ENCODE results near the gene NAA50.

- TF ChIP-seq EZH2 (IDR thresholded peaks at IDR 0.05; ENCODE audit: low read depth, unreplicated experiment): no peak
- TF ChIP-seq CTCF (conservative IDR thresholded peaks at IDR 0.05; ENCODE audit: low read depth in 2 of 2): no peak
- TF ChIP-seq, protein P1, sequence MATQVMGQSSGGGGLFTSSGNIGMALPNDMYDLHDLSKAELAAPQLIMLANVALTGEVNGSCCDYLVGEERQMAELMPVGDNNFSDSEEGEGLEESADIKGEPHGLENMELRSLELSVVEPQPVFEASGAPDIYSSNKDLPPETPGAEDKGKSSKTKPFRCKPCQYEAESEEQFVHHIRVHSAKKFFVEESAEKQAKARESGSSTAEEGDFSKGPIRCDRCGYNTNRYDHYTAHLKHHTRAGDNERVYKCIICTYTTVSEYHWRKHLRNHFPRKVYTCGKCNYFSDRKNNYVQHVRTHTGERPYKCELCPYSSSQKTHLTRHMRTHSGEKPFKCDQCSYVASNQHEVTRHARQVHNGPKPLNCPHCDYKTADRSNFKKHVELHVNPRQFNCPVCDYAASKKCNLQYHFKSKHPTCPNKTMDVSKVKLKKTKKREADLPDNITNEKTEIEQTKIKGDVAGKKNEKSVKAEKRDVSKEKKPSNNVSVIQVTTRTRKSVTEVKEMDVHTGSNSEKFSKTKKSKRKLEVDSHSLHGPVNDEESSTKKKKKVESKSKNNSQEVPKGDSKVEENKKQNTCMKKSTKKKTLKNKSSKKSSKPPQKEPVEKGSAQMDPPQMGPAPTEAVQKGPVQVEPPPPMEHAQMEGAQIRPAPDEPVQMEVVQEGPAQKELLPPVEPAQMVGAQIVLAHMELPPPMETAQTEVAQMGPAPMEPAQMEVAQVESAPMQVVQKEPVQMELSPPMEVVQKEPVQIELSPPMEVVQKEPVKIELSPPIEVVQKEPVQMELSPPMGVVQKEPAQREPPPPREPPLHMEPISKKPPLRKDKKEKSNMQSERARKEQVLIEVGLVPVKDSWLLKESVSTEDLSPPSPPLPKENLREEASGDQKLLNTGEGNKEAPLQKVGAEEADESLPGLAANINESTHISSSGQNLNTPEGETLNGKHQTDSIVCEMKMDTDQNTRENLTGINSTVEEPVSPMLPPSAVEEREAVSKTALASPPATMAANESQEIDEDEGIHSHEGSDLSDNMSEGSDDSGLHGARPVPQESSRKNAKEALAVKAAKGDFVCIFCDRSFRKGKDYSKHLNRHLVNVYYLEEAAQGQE (IDR thresholded peaks at IDR 0.05; ENCODE audit: unreplicated experiment): no peak
- no peak for TF ChIP-seq STAT1 (IDR thresholded peaks at IDR 0.05; ENCODE audit: unreplicated experiment)
- TF ChIP-seq POLR2AphosphoS5 (IDR thresholded peaks at IDR 0.05; ENCODE audit: low read depth): no peak
- TF ChIP-seq EZH2phosphoT487 (IDR thresholded peaks at IDR 0.05; ENCODE audit: unreplicated experiment): no peak
- no peak for TF ChIP-seq CREB1 (CRISPR knock-in tag; IDR thresholded peaks at IDR 0.05; ENCODE audit: low read depth)
- TF ChIP-seq ZNF114 (CRISPR knock-in tag; IDR thresholded peaks at IDR 0.05): no peak
- TF ChIP-seq, protein P2, sequence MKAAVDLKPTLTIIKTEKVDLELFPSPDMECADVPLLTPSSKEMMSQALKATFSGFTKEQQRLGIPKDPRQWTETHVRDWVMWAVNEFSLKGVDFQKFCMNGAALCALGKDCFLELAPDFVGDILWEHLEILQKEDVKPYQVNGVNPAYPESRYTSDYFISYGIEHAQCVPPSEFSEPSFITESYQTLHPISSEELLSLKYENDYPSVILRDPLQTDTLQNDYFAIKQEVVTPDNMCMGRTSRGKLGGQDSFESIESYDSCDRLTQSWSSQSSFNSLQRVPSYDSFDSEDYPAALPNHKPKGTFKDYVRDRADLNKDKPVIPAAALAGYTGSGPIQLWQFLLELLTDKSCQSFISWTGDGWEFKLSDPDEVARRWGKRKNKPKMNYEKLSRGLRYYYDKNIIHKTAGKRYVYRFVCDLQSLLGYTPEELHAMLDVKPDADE (IDR thresholded peaks at IDR 0.05): no peak
- TF ChIP-seq ZNF462 (CRISPR knock-in tag; IDR thresholded peaks at IDR 0.05): no peak
- TF ChIP-seq JUNB (IDR thresholded peaks at IDR 0.05; ENCODE audit: unreplicated experiment): no peak
- no peak for TF ChIP-seq NANOG (IDR thresholded peaks at IDR 0.05; ENCODE audit: borderline replicate concordance)
These were observed 60.9 kb downstream of the NAA50 start for GRCh38 chr3:113685124-113685523.

Measured in GM23338 (cell line).